ENCODE data around the gene KLHL21. TPM values are rescaled to one million over a fixed set of nuclear protein-coding genes. Genes with fewer than 3 reads are reported as not detected.
"Not testable (repeated sequence)": the region's sequence is repeated elsewhere in the genome, so short reads cannot be mapped to it uniquely, and the experiment has no call there.

KLHL21 gene
- total and polyA plus RNA-seq, 4 experiments from 2014 or later, result 18.3 to 85.2 (median 56.6) TPM

DNA sequence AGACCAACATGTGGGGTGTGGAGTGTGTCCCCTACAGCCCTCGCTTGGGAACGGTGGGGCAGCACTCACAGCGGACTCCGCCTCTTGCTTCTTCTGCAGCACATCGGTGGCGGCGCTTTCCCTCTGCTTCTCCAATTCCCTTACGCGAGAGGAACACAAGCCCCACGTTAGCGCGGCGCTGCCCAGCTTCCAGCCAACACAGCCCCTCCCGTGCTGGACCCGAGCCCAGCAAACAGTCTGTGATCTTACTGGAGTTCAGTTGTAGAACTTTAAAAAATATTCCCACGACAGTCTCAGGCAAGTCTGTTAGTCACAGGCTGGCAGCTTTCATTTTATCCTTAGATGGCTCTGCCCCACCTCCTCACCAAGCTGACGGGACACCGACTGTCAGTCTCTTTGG, 35.6 kb upstream of the KLHL21 start:
- Histone ChIP-seq H3K4me3 (ENCODE audit: low read length in 2 of 2) (no peak overlapping the region), H3K27me3 (ENCODE audit: insufficient read depth, low read length) (no peaks in the 10 kb centered on the region), H3K36me3 (ENCODE audit: insufficient read depth, low read length) (peaks cover 29% of the 10 kb centered on the region), H3K9me3 (ENCODE audit: control insufficient read depth in 1 of 2, low read length in 2 of 2) (no peaks in the 10 kb centered on the region), H3K27ac (ENCODE audit: low read depth, low read length) (no peak overlapping the region), H3K4me1 (ENCODE audit: insufficient read depth, low read length) (no peaks in the 10 kb centered on the region)
- H3K27ac Mint-ChIP-seq, result peak overlapping the region in 1 of 7 donors; percentile 18
- H3K36me3 Mint-ChIP-seq, result peaks cover 19 to 57% of the 10 kb centered on the region in 2 donors
- CTCF ChIA-PET (ENCODE audit: partially characterized antibody), result interaction anchor here (1.1 kb wide), 1 partner anchor 8 kb away, joined by 5 read pairs; no protein-coding TSS in a partner anchor
- H3K9me3 Mint-ChIP-seq, result no peaks in the 10 kb centered on the region
- no peak for DNase-seq
- no peaks in the 10 kb centered on the region for H3K27me3 Mint-ChIP-seq
- POLR2A ChIA-PET (ENCODE audit: partially characterized antibody), result no interaction called here
- H3K4me3 Mint-ChIP-seq, result no peak overlapping the region
- intact Hi-C loops (cut with micrococcal nuclease), result no loop called here
- H3K4me1 Mint-ChIP-seq, result no peaks in the 10 kb centered on the region

DNA sequence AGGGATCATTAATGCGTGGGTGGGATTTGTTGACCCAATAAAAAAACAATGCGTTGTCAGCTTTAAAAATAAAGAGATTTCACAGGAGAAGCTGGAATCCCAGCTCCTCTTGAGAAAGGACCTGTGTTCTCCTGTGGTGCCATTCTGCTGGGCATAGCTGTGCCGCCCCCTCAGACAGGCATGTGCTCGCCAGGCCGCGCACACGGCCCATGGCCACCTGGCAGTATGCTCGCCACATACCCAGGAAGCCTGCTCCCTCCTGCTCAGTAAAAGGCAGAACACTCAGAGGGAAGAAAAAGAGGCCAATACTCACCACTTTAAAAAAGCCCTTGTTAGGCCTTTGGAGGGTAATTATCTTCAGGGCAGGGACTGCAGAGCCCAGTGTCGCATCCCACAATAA, 35.1 kb upstream of the KLHL21 start:
- no peak overlapping the region for H3K4me3 ChIP-seq (ENCODE audit: low read length in 2 of 2)
- H3K9me3 ChIP-seq (ENCODE audit: control insufficient read depth in 1 of 2, low read length in 2 of 2), result no peaks in the 10 kb centered on the region
- H3K9me3 Mint-ChIP-seq, result no peaks in the 10 kb centered on the region
- no peaks in the 10 kb centered on the region for H3K27me3 ChIP-seq (ENCODE audit: insufficient read depth, low read length)
- no peaks in the 10 kb centered on the region for H3K27me3 Mint-ChIP-seq
- H3K4me3 Mint-ChIP-seq, result no peak overlapping the region
- ChIA-PET CTCF (ENCODE audit: partially characterized antibody) (interaction anchor here (1.1 kb wide), 1 partner anchor 8 kb away, joined by 5 read pairs; no protein-coding TSS in a partner anchor), POLR2A (ENCODE audit: partially characterized antibody) (no interaction called here)
- H3K4me1 ChIP-seq (ENCODE audit: insufficient read depth, low read length), result no peaks in the 10 kb centered on the region
- H3K4me1 Mint-ChIP-seq, result no peaks in the 10 kb centered on the region
- no peak for DNase-seq
- no peak overlapping the region for H3K27ac Mint-ChIP-seq
- intact Hi-C loops (cut with micrococcal nuclease), result no loop called here
- peaks cover 19 to 59% of the 10 kb centered on the region in 2 donors for H3K36me3 Mint-ChIP-seq
- peaks cover 33% of the 10 kb centered on the region for H3K36me3 ChIP-seq (ENCODE audit: insufficient read depth, low read length)
- H3K27ac ChIP-seq (ENCODE audit: low read depth, low read length), result no peak overlapping the region

DNA sequence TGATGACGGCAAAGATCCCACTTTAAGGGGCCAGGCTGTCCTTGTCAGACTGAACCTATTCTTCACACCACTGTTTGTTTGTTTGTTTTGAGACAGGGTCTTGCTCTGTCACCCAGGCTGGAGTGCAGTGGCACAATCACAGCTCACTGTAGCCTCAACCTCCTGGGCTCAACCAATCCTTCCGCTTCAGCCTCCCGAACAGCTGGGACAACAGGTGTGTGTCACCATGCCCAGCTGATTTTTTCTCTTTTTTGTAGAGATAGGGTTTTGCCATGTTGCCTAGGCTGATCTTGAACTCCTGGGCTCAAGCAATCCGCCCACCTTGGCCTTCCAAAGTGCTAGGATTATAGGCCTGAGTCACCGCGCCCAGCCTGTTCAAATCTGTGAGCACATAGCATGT, 34.1 kb upstream of the KLHL21 start:
- H3K27ac ChIP-seq (ENCODE audit: low read depth, low read length); H3K4me1 ChIP-seq (ENCODE audit: insufficient read depth, low read length); DNase-seq; H3K4me3 ChIP-seq (ENCODE audit: low read length in 2 of 2); H3K9me3 ChIP-seq (ENCODE audit: control insufficient read depth in 1 of 2, low read length in 2 of 2); H3K9me3 Mint-ChIP-seq; intact Hi-C loops (cut with micrococcal nuclease); H3K4me1 Mint-ChIP-seq; H3K4me3 Mint-ChIP-seq; H3K27me3 ChIP-seq (ENCODE audit: insufficient read depth, low read length); POLR2A ChIA-PET (ENCODE audit: partially characterized antibody); H3K27me3 Mint-ChIP-seq: not testable (repeated sequence)
- peaks cover 14 to 53% of the 10 kb centered on the region in 2 donors for H3K36me3 Mint-ChIP-seq
- peaks cover 40% of the 10 kb centered on the region for H3K36me3 ChIP-seq (ENCODE audit: insufficient read depth, low read length)
- CTCF ChIA-PET (ENCODE audit: partially characterized antibody), result interaction anchor here (1.1 kb wide), 1 partner anchor 9 kb away, joined by 5 read pairs; no protein-coding TSS in a partner anchor
- H3K27ac Mint-ChIP-seq, result peak overlapping the region in 1 of 7 donors; percentile 6

DNA sequence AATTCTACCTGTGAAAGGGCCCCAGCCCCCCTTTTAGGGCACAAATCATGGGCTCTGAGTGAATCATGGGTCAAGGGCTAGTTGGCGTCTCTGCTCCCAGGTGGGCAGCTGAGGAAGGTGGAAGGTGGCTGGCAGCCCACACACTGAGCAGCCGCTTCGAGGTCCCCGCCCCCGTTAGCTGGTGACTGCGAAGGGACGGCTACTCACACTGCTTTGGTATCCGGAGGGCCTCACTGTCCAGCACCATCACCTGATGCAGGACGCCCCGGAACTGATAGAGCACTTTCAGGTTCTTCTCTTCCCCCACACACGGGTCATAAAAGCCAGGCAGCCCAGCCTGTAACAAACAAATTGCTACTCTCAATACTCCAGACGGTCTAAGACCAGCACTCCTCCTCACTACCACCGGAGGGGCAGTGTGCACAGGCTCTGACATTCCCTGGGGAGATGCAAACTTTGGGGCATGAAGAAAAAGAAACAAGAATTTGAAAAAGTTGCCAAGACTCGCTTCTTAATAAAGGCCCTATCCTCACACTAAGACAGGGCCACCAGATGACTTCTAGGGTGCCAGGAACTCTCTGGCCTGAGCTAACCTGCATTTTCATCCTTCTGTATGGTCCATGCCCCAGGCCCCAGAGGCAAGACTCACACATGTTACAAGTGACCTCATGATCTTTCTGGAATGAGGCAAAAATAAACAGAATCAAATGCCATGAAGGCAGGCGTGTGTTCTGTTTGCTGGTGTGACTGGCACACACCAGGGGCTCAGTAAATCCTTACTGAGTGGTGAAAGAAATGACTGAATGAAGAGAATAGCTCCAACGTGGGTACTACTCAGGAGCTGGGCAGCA, 33.5 kb upstream of the KLHL21 start:
- ChIA-PET CTCF (ENCODE audit: partially characterized antibody) (interaction anchor here (1.1 kb wide), 1 partner anchor 10 kb away, joined by 5 read pairs; no protein-coding TSS in a partner anchor), POLR2A (ENCODE audit: partially characterized antibody) (interaction anchor here (1.4 kb wide), 1 partner anchor 56 kb away, joined by 4 read pairs; the partner anchor contains the start of gene ZBTB48)
- H3K4me3 Mint-ChIP-seq, result no peak overlapping the region
- DNase-seq, result no peak
- Histone ChIP-seq H3K9me3 (ENCODE audit: control insufficient read depth in 1 of 2, low read length in 2 of 2) (no peaks in the 10 kb centered on the region), H3K27ac (ENCODE audit: low read depth, low read length) (no peak overlapping the region), H3K4me1 (ENCODE audit: insufficient read depth, low read length) (no peaks in the 10 kb centered on the region), H3K36me3 (ENCODE audit: insufficient read depth, low read length) (peaks cover 40% of the 10 kb centered on the region), H3K4me3 (ENCODE audit: low read length in 2 of 2) (no peak overlapping the region), H3K27me3 (ENCODE audit: insufficient read depth, low read length) (no peaks in the 10 kb centered on the region)
- H3K36me3 Mint-ChIP-seq, result peaks cover 14 to 50% of the 10 kb centered on the region in 2 donors
- no peaks in the 10 kb centered on the region for H3K27me3 Mint-ChIP-seq
- peak overlapping the region in 2 of 7 donors; percentile 6 to 22 for H3K27ac Mint-ChIP-seq
- intact Hi-C loops (cut with micrococcal nuclease), result no loop called here
- H3K4me1 Mint-ChIP-seq, result no peaks in the 10 kb centered on the region
- H3K9me3 Mint-ChIP-seq, result no peaks in the 10 kb centered on the region

DNA sequence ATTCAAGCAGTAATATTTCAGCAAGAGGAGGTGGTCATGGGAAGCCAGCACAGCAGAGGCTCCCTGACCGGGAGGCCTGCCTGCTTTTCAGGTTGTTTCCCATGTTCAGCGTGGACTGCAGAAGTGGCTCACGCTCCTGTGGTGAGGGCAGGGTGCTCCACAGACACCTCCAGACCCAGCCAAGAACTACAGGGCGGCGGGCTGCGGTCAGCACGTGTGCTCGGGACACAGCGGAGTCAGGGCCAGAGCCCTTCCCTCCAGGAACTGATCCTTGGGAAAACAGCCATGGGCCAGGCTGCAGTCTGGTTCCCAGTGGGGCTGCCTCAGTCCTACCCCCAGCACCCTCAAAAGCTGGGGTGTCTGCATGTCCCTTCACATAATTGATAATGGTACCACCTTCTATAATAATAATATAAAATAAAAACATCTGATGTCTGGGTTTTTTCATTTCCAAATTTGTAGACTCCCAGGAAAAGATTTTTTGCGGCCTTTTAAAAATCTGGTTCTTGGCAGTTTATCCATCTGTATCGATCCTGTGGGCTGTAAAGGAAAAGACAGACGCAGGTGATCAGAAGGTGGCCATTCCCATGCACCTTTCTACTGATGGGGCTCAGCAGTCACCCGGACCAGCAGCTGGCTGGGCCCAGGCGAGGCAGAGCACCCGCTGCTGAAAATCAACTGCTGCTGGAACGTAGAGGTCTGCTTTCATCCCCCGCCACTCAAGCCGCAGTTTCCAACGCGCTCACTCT, 32.7 kb upstream of the KLHL21 start:
- H3K9me3 Mint-ChIP-seq, result no peaks in the 10 kb centered on the region
- POLR2A ChIA-PET (ENCODE audit: partially characterized antibody), result interaction anchor here (1.1 to 1.4 kb wide), 4 partner anchors 33 to 81 kb away, joined by 3 to 6 read pairs (median 4); partner anchors contain the start of genes NOL9 and ZBTB48
- no peaks in the 10 kb centered on the region for H3K27me3 Mint-ChIP-seq
- H3K4me3 ChIP-seq (ENCODE audit: low read length in 2 of 2), result no peak overlapping the region
- DNase-seq, result no peak
- H3K27ac ChIP-seq (ENCODE audit: low read depth, low read length), result no peak overlapping the region
- no peaks in the 10 kb centered on the region for H3K4me1 ChIP-seq (ENCODE audit: insufficient read depth, low read length)
- H3K4me1 Mint-ChIP-seq, result no peaks in the 10 kb centered on the region
- intact Hi-C loops (cut with micrococcal nuclease), result no loop called here
- H3K36me3 ChIP-seq (ENCODE audit: insufficient read depth, low read length), result peaks cover 40% of the 10 kb centered on the region
- peak overlapping the region in 1 of 7 donors; percentile 50 for H3K27ac Mint-ChIP-seq
- H3K4me3 Mint-ChIP-seq, result no peak overlapping the region
- H3K36me3 Mint-ChIP-seq, result peaks cover 14 to 48% of the 10 kb centered on the region in 2 donors
- CTCF ChIA-PET (ENCODE audit: partially characterized antibody), result interaction anchor here (1.1 kb wide), 1 partner anchor 11 kb away, joined by 5 read pairs; no protein-coding TSS in a partner anchor
- no peaks in the 10 kb centered on the region for H3K9me3 ChIP-seq (ENCODE audit: control insufficient read depth in 1 of 2, low read length in 2 of 2)
- H3K27me3 ChIP-seq (ENCODE audit: insufficient read depth, low read length), result no peaks in the 10 kb centered on the region

DNA sequence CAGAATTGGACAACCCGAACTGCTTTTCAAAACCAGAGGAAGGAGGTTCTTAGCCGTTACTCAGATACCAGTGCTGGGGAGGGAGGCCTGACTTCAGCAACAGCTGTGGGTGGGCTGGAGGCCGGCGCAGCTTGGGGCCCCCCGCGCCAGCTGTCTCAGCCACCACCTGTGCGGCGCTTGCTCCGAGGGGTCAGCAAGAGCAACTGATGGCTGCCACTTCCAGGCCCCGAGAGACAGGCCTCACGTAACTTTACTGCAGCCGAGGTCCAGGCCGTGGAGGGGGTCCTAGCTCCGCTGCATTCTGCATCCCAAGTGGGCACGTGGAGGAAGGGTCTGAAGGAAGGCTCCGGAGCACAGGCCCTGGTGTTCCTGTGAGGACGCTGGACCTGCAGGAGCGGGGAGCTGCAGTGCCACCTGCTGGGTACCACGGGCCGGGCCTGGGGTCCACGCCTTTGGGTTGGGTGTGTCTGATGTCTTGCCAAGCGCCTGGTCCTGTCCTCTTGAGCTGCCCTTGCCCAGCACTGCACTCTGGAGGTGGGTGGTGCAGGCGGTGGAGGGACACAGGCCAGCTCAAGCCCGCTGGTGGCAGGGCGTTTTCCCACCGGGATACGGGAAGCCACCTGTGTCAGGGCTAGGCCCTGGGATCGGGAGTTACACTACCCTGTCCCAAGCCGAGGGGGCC, 31.8 kb upstream of the KLHL21 start:
- intact Hi-C loops (cut with micrococcal nuclease), result no loop called here
- no peaks in the 10 kb centered on the region for H3K9me3 Mint-ChIP-seq
- Histone ChIP-seq H3K27ac (ENCODE audit: low read depth, low read length) (no peak overlapping the region), H3K36me3 (ENCODE audit: insufficient read depth, low read length) (peaks cover 46% of the 10 kb centered on the region), H3K9me3 (ENCODE audit: control insufficient read depth in 1 of 2, low read length in 2 of 2) (no peaks in the 10 kb centered on the region), H3K4me1 (ENCODE audit: insufficient read depth, low read length) (no peaks in the 10 kb centered on the region), H3K4me3 (ENCODE audit: low read length in 2 of 2) (no peak overlapping the region), H3K27me3 (ENCODE audit: insufficient read depth, low read length) (no peaks in the 10 kb centered on the region)
- peak overlapping the region in 2 of 7 donors; percentile 22 to 24 for H3K27ac Mint-ChIP-seq
- ChIA-PET CTCF (ENCODE audit: partially characterized antibody) (interaction anchor here (0.9 to 1.5 kb wide), 2 partner anchors 11 to 12 kb away, joined by 3 to 7 read pairs; no protein-coding TSS in a partner anchor), POLR2A (ENCODE audit: partially characterized antibody) (interaction anchor here (1.1 to 1.4 kb wide), 4 partner anchors 33 to 80 kb away, joined by 3 to 6 read pairs (median 4); partner anchors contain the start of genes NOL9 and ZBTB48)
- no peaks in the 10 kb centered on the region for H3K27me3 Mint-ChIP-seq
- peak in 2 of 5 donors; percentile 25 to 28 for DNase-seq
- peaks cover 15 to 52% of the 10 kb centered on the region in 2 donors for H3K36me3 Mint-ChIP-seq
- H3K4me1 Mint-ChIP-seq, result peaks cover 0 to 4% (median under 1%) of the 10 kb centered on the region in 4 donors
- no peak overlapping the region for H3K4me3 Mint-ChIP-seq

All from CD4-positive, alpha-beta memory T cell (primary cell).